Neural cell (in vitro differentiated cells): ENCODE results near the gene PRKG1.

Source experiments
- EZH2 ChIP-seq: fragments of 200-600, 300-800 bp; shearing (Covaris generic), sonication (generic); IDR thresholded peaks from 2 replicates; pipeline ENCODE4 v1.6.1; 2014; ENCODE audit warnings: antibody characterized with exemption, low read length, borderline replicate concordance, mild to moderate bottlenecking; ENCODE audit not compliant: insufficient read depth, poor library complexity, severe bottlenecking
- MXI1 ChIP-seq: fragments of 450-650 bp; conservative IDR thresholded peaks from 2 replicates; pipeline ENCODE4 v1.6.1; 2014; ENCODE audit warnings: antibody characterized with exemption, mild to moderate bottlenecking; ENCODE audit not compliant: poor library complexity, severe bottlenecking
- POLR2AphosphoS5 ChIP-seq: IDR thresholded peaks from 2 replicates; pipeline ENCODE4 v1.6.1; 2012
- TAF1 ChIP-seq: IDR thresholded peaks from 2 replicates; pipeline ENCODE4 v1.6.1; 2012; ENCODE audit warnings: low read depth
- TF ChIP-seq, protein P1 (sequence below): fragments of 450-650 bp; IDR thresholded peaks from 2 replicates; pipeline ENCODE4 v1.5.1; 2014; ENCODE audit warnings: antibody characterized with exemption, mild to moderate bottlenecking, moderate library complexity; ENCODE audit not compliant: poor library complexity, severe bottlenecking

DNA sequence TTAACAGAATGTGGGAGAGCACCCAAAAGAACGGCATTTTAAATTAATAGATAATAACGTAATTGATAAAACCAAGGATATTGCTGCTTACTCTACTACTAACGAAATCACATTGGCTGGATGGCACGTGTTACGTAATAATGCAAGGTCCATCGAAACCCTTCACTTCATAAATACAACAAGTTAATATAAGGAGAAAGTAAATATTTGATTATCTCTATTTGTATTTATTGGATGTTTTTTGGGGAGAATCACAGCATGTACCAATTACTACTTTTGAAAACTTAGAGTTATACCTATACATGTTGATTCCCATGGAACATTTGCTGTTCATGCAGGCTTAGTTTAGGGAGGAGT, 1.6 kb downstream of the PRKG1 start:
- no peak for TF ChIP-seq EZH2
- TF ChIP-seq, protein P1, sequence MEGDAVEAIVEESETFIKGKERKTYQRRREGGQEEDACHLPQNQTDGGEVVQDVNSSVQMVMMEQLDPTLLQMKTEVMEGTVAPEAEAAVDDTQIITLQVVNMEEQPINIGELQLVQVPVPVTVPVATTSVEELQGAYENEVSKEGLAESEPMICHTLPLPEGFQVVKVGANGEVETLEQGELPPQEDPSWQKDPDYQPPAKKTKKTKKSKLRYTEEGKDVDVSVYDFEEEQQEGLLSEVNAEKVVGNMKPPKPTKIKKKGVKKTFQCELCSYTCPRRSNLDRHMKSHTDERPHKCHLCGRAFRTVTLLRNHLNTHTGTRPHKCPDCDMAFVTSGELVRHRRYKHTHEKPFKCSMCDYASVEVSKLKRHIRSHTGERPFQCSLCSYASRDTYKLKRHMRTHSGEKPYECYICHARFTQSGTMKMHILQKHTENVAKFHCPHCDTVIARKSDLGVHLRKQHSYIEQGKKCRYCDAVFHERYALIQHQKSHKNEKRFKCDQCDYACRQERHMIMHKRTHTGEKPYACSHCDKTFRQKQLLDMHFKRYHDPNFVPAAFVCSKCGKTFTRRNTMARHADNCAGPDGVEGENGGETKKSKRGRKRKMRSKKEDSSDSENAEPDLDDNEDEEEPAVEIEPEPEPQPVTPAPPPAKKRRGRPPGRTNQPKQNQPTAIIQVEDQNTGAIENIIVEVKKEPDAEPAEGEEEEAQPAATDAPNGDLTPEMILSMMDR, result no peak
- TF ChIP-seq POLR2AphosphoS5, result no peak
- no peak for TF ChIP-seq TAF1
- TF ChIP-seq MXI1, result no peak
